Activated T-cell treated with anti-CD3 and anti-CD28 coated beads for 1 hour (primary cell): ENCODE data around the gene RFX1.
A peak's percentile ranks its signal among the peaks of the same experiment; 100 is the strongest.

ENCODE experiments used
- DNase-seq: peaks from one replicate; pipeline ENCODE4 v3.0.0-alpha.2; 2020; ENCODE audit warnings: low read depth

Gene RFX1

GRCh38 chr19:13960863-13961784 lies 45.0 kb downstream of the RFX1 start:
- DNase-seq, result no peak

DNA sequence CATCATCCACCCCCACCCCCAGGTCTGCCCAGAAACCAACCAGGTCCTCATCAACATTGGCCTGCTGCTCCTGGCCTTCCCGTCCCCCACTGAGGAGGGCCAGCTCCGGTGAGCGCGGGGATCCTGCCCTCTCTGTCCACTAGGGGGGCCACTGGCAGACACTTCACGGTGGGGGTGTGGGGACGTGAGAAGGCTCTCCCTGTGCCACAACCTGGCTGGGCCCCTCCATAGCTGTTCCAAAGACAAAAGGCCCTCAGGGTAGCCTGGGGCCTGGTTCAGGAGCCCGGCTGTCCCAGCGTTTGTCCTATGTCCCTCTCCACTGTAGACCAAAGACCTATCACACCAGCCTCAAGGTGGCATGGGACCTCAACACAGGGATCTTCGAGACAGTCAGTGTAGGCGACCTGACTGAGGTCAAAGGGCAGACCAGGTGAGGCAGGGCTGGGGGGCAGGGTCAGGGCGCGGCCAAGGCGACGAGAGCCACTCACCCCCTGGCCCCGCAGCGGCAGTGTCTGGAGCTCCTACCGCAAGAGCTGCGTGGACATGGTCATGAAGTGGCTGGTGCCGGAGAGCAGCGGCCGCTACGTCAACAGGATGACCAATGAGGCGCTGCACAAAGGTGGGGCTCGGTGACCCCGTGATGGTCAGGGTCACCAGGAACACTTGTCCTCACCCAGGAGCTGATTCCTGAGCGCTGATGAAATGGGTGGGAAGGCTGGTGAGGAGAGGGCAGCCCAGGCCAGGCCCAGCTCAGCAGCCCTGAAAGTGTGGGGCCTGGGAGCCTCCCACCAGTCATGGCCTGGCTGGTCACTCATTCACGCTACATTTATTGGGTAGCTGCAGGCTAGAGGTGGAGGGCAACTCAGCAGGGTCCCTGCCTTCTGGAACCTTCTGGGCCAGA lies 45.9 kb downstream of the RFX1 start:
- no peak for DNase-seq

- no peak for DNase-seq
Observed at GRCh38 chr19:13959141-13959961, 46.8 kb downstream of the RFX1 start.

DNA sequence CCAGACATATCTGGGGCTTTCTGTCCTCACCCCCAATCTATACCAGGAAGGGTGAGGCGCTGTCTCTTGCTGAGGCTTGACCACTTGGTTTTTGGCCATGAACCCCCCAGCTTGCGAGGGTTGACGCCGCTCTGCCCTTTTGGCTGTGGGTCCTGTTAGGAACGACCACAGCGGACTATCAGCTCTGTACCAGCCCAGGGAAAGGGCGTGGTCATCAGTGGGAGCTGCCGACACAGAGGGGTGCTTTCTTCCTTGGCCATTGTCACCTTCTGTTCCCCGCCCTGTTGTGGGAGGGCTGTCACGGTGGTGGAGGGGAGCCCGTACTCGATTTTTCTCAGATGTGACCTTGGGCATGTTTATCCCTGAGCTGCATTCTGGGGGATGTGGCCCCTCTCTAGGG lies 48.1 kb downstream of the RFX1 start:
- DNase-seq, result no peak

GRCh38 chr19:13957051-13957450 lies 49.1 kb downstream of the RFX1 start:
- DNase-seq, result no peak

DNA sequence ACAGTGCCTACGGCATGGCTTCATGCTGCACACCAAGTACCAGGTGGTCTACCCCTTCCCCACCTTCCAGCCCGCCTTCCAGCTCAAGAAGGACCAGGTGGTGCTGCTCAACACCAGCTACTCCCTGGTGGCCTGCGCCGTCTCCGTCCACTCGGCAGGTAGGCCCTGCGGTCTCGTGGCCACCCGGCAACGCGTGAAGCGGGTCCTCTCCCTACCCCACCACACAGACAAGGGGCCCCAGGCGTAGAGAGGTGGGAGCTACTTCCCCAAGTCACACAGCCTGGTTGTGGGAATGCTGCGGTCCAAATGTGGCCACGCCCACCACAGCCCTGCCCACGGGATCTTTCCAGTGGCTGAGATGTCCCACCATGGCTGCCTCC lies 49.8 kb downstream of the RFX1 start:
- DNase-seq, result no peak

DNA sequence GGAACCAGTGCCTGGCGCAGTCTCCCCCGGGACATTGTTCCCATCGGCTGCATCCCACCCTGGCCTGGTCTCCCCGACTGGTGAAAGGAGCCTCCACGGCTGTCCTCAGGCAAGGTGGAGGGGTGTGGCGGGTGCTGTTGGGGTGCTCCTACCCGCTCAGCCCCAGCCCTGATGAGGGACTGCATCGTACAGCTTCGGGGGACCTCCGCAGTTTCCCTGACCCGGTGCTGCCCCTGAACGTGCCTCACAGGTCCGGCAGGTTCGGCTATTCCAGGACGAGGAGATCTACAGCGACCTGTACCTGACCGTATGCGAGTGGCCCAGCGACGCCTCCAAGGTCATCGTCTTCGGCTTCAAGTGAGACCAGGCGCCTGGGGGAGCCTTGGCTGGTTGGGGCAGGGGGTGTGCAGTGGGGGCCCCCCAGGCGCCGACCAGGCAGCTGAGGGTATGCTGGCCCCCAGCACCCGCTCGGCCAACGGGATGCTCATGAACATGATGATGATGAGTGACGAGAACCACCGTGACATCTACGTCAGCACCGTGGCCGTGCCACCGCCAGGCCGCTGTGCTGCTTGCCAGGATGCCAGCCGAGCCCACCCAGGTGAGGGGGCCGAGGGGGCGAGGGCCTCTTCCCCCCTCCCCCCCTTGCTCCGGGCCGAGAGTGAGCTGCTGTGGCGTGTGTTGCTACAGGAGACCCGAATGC lies 50.3 kb downstream of the RFX1 start:
- no peak for DNase-seq

- no peak for DNase-seq
Observed at GRCh38 chr19:13954185-13954584, 51.9 kb downstream of the RFX1 start.

DNA sequence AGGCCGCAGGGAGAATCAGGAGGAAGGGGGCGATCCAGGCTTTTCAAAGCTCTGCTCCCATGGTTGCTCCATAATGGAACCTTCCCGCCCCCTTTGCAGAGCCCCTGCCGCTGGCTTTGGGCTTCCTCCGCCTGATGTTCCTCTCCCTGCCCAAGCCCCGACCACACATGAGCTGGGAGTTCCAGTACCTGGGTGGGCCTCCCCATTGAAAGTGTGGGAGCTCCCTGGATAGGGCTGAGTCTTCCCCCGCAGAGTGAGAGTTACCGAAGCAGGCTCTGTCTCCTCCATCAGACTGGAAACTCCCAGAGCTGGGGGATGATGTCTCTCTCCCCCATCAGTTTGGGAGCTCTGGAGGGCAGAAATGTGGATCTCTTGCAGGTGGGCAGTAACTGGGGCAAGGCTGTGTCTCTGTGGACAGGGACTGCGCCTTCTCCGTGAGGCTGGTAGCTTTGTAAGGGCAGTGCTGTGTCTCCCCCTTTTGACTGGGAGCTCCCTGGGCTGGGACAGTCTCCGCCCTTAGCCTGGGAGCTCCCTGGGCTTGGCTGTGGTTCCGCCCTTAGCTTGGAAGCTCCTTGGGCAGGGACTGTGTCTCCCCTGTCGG lies 53.1 kb downstream of the RFX1 start:
- DNase-seq, result no peak

DNA sequence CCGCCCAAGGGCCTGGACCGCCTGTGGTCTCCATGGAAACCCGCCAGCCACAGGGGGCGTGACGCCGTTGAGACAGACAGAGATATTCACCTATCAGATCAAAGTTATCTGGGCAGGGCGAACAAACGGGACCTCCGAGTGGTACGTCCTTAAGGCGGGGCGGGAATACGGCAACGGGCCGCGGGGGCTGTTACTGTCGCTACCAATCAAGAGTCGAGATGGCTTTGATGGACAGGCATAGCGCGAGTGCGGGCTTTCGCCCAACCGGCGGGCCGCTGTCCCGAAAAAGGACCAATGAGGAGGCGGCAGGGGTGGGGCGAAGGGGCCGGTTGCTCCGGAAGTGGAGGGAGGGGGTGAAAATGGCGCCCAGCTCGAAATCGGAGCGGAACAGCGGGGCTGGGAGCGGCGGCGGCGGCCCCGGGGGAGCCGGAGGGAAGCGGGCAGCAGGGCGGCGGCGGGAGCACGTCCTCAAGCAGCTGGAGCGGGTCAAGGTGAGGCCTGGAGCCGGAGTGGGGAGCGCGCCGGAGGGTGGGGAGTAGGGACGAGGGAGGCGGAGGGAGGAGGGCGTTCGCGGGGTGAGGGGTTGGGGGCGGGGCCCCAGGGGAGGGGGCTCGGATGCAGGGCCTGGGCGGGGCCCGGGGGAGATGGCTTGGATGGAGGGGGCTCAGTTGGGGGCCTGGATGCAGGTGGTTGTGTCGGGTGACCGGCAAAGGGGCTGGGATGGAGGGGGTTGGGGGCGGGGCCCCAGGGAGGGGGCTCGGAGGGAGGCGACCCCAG lies 53.8 kb downstream of the RFX1 start, which contains the start of gene DCAF15:
TSS of gene DCAF15 (plus strand) at position 356 of the 777 bp plus-strand sequence. CDS start at position 360, 4 bp downstream.
- DNase-seq, result peak; percentile 97

DNA sequence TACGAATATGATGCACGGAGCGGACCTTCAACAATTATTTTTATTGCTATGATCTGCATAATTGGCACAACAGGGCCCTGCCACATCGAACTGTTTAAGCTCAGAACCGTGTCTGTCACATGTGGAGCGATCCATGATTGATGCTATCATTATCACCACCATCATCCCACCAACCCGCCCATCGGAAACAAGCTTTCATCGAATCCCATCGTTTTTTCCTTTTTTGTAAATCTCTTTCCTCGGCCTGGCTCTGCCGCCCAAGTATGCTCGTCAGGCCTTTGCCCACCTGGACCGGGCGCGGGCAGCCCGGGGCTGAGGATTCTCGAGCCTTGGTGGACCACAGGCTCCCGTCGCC lies 54.3 kb downstream of the RFX1 start:
- no peak for DNase-seq

- DNase-seq, result no peak
Observed at GRCh38 chr19:13951043-13951442, 55.1 kb downstream of the RFX1 start.

- DNase-seq, result no peak
Observed at GRCh38 chr19:13946414-13946813, 59.7 kb downstream of the RFX1 start.

DNA sequence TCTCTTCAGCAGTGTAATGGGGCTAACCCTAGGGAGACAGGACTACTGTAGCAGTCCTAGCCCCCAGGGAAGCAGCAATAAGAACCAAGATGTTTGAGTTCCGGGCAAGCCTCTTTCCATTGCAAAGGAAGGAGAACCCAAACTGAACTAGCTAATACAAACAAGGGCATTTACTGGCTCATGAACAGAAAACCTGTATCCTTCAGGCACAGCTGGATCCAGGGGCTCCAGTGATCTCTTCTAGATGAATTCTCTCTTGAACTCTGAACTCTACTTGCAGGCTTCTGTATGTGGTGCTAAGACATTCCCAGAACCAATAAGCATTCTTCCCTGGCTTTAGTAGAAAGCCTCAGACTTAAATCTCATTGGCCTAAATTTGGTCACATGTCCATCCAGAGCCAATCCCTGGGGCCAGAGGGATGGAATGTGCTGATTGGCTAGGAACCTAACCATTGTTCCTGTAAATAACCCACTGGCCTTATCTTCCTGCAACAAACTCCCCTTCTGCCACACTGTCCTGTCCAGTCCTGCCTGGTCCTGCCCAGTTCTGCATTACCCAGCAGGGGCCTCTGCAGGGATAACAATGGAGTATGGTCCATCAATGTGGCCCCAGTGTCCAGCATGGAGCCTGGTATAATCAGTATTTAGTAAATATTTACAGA lies 64.0 kb downstream of the RFX1 start:
- DNase-seq, result no peak

DNA sequence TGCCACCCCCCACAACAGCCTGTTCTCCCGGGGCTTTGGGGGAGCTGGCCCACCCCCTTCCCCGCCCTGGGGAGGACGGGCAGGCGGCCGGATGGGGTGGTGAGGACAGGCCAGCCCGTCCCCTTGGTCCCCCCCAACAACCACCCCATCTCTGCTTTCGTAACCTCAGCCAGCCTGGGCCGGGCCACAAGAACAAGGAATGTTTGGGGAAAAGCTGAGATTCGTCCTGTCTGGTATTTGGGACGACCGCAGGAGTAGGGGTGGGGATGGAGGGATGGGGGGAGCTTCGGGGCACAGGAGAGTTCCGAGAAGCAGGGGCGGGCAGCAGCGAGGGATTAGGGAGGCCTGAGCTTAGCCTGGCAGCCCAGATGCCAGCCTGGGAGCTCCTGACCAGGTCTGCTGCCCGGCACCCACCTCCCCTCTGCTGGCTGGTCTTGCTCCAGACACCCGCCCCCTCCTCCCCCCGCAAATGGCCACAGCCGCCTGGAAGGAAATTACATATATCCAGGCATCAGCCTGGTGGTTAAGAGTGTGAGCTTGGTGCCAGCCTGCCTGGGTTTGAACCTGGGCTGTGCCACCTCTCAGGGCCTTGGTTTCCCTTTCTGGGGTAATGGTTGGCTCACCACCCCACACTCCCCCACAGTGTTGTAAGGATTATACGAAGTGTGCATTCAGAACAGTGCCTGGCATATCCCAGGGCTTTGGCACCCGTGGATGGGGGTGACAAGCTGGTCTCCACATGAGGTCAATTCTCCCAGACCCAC lies 67.6 kb downstream of the RFX1 start, which contains the start of gene PODNL1:
TSS of gene PODNL1 (minus strand) at position 117 of the 764 bp plus-strand sequence. CDS start 236 bp downstream, outside the sequence.
- no peak for DNase-seq

GRCh38 chr19:13937479-13938300 lies 68.4 kb downstream of the RFX1 start:
- no peak for DNase-seq

DNA sequence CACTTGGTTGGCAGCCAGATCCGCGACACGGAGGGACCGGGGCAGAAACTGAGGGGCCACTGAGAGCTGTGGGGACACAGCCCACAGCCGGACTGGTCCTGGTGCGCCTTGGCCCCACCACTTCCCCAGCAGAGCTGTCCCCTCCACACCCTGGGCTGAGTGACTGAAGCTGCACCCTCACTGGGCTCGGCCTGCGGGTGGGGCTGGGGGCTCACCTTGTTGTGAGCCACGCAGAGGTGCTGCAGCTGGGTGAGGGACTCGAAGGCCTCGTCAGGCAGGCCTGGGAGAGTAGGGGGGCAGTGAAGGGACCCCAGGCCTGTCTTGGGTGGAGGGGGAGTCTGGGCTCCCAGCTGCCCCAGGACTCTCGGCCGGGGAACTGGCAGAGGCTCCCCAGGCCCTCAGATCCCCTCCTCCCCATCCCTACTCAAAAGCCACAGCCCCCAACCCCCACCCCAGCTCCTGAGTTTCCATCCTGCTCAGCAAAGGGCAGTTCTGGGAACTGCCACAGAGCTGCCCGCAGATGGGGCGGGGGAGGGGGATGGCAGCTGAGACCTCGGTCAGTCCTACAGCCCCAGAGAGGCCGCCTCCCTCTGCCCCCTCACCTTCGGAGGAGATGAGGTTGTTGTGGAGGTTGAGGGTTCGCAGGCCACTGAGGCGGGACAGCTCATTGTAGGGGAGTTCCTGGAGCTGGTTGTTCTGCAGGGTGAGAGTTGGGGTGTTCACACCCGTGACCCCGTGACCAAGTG lies 70.2 kb downstream of the RFX1 start:
- DNase-seq, result no peak
